HepG2 (cell line): ENCODE data around the gene KIRREL2. TPM values are rescaled to one million over a fixed set of nuclear protein-coding genes. Genes with fewer than 3 reads are reported as not detected.

Experiments
- DMTF1 ChIP-seq: sonication (generic); formaldehyde crosslinking; IDR thresholded peaks from 2 replicates; pipeline ENCODE4 v1.4.0; 2020; ENCODE audit warnings: mild to moderate bottlenecking, missing genetic modification reagents
- IRF9 ChIP-seq: sonication (generic); formaldehyde crosslinking; IDR thresholded peaks from 2 replicates; pipeline ENCODE4 v1.8.0; 2022; ENCODE audit warnings: missing genetic modification reagents, mild to moderate bottlenecking, borderline replicate concordance
- NCOA5 ChIP-seq: sonication (generic); formaldehyde crosslinking; IDR thresholded peaks from 2 replicates; pipeline ENCODE4 v1.4.0; 2020; ENCODE audit warnings: missing genetic modification reagents
- NFE2L1 ChIP-seq: sonication (generic); formaldehyde crosslinking; IDR thresholded peaks from 2 replicates; pipeline ENCODE4 v1.4.0; 2020; ENCODE audit warnings: missing genetic modification reagents, mild to moderate bottlenecking, borderline replicate concordance
- NR1H2 ChIP-seq: sonication (generic); formaldehyde crosslinking; IDR thresholded peaks from 2 replicates; pipeline ENCODE4 v1.8.1; 2022; ENCODE audit warnings: low read depth, missing genetic modification reagents, borderline replicate concordance
- SP2 ChIP-seq: sonication (generic); formaldehyde crosslinking; IDR thresholded peaks from 2 replicates; pipeline ENCODE4 v1.5.1; 2020; ENCODE audit warnings: mild to moderate bottlenecking, missing genetic modification reagents
- SRSF9 ChIP-seq: fragments of 200-400 bp; formaldehyde crosslinking; IDR thresholded peaks from 2 replicates; pipeline ENCODE4 v1.6.1; 2018; ENCODE audit warnings: borderline replicate concordance, mild to moderate bottlenecking, low read depth, low read length; ENCODE audit not compliant: insufficient read depth, poor library complexity, severe bottlenecking
- ZNF234 ChIP-seq: sonication (generic); formaldehyde crosslinking; conservative IDR thresholded peaks from 2 replicates; pipeline ENCODE4 v1.5.1; 2020; ENCODE audit warnings: mild to moderate bottlenecking, missing genetic modification reagents
- ZNF3 ChIP-seq: IDR thresholded peaks from 2 replicates; pipeline ENCODE4 v1.7.0; 2017; ENCODE audit warnings: inconsistent platforms
- ZNF333 ChIP-seq: sonication (generic); formaldehyde crosslinking; IDR thresholded peaks from 2 replicates; pipeline ENCODE4 v1.4.0; 2020; ENCODE audit warnings: mild to moderate bottlenecking, missing genetic modification reagents, borderline replicate concordance
- ZNF337 ChIP-seq: sonication (generic); formaldehyde crosslinking; IDR thresholded peaks from 2 replicates; pipeline ENCODE4 v1.5.1; 2020; ENCODE audit warnings: missing genetic modification reagents, low read depth, mild to moderate bottlenecking, borderline replicate concordance
- ZNF407 ChIP-seq: sonication (generic); formaldehyde crosslinking; IDR thresholded peaks from one replicate; pipeline ENCODE4 v1.5.1; 2020; ENCODE audit warnings: mild to moderate bottlenecking, missing genetic modification reagents; ENCODE audit errors: not compliant biosample characterization
- polyA plus RNA-seq, 8 experiments: library from polyadenylated mRNA; depleted of rRNA in 3 of 8; stranded (reverse) in 7 of 8; unstranded in 1 of 8; fragments of >200 nt; fragmentation: Illumina TruSeq in 4 of 8; extraction: Trizol in 4 of 8; gene quantifications; 2 replicates each; pipeline versions ENCODE4 v1.2.1 to v1.2.3, GENCODE V29; 2011 to 2016; ENCODE audit warnings: low read depth in 4 of 8, missing spikeins in 1 of 8, mixed read lengths in 1 of 8; ENCODE audit not compliant: insufficient read depth in 1 of 8
- total RNA-seq, 5 experiments: library from RNA; depleted of rRNA; stranded (reverse); fragments of >200 nt; fragmentation: Illumina TruSeq; extraction: Trizol; gene quantifications; 2 replicates each; pipeline ENCODE4 v1.2.3, GENCODE V29; 2016; ENCODE audit warnings: low read depth in 1 of 5
- TF ChIP-seq, protein P1 (sequence below): sonication (generic); formaldehyde crosslinking; IDR thresholded peaks from 2 replicates; pipeline ENCODE4 v1.8.0; 2022; ENCODE audit warnings: missing genetic modification reagents, mild to moderate bottlenecking, inconsistent platforms, borderline replicate concordance
- TF ChIP-seq, protein P2 (sequence below): sonication (generic); IDR thresholded peaks from 2 replicates; pipeline ENCODE4 v1.6.1; 2016; ENCODE audit warnings: low read depth, borderline replicate concordance

The KIRREL2 gene
- total and polyA plus RNA-seq, 2 of the 13 experiments (the other 11 are each of a cell fraction or from before 2014, with no cell fraction given): 0.18 to 2.4 TPM

DNA sequence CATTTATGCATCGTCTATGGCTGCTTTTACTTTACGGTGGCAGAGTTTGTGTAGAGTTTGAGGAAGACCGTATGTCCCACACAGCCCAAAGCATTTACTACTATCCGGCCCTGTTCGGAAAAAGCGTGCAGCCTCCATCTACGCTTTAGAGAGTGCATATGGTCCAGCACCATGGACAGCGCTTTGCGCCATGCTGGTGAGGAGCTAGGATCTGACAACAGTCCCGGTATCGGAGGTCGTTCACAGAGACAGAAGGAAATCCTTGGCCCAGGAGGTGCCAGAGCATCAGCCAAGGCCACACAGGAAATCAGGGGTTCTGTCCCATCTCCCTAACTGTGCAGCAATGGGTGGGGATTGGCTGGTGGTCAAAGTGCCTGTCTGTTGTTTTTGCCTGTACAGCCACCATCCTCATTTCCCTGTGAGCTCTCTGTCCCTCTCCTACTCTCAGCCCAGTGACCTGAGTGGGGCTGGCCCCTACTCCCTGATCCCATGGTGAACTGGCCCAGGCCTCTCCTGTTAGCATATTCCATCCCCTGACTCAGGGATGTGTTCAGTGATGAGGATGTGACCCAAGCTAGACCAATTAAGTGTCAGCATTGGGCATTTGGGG lies 27.9 kb upstream of the KIRREL2 start (continued):
- TF ChIP-seq SP2 (CRISPR knock-in tag): no peak
- no peak for TF ChIP-seq DMTF1 (CRISPR knock-in tag)
- TF ChIP-seq ZNF407: peak; percentile 94
- TF ChIP-seq, protein P1, sequence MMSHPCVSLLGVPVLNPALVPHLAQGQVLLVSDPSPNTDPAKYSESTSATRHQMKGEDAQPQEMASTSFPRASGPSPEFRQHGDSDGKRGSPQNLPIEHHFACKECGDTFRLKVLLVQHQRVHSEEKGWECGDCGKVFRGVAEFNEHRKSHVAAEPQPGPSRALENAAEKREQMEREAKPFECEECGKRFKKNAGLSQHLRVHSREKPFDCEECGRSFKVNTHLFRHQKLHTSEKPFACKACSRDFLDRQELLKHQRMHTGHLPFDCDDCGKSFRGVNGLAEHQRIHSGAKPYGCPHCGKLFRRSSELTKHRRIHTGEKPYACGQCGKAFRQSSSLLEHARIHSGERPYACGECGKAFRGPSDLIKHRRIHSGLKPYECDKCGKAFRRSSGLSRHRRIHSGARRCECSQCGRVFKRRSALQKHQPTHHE (CRISPR knock-in tag): no peak
- TF ChIP-seq, protein P2, sequence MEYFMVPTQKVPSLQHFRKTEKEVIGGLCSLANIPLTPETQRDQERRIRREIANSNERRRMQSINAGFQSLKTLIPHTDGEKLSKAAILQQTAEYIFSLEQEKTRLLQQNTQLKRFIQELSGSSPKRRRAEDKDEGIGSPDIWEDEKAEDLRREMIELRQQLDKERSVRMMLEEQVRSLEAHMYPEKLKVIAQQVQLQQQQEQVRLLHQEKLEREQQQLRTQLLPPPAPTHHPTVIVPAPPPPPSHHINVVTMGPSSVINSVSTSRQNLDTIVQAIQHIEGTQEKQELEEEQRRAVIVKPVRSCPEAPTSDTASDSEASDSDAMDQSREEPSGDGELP: no peak
- no peak for TF ChIP-seq SRSF9
- TF ChIP-seq NCOA5 (CRISPR knock-in tag): no peak
- TF ChIP-seq NFE2L1: peak; percentile 79; the same call in 1 of the 2 replicates
- peak; percentile 54; the same call in 1 of the 2 replicates for TF ChIP-seq ZNF333 (CRISPR knock-in tag)
- peak; percentile 78; the same call in 1 of the 2 replicates for TF ChIP-seq ZNF3 (CRISPR knock-in tag)
- peak; percentile 66; the same call in 1 of the 2 replicates for TF ChIP-seq ZNF337 (CRISPR knock-in tag)
- peak; percentile 92 for TF ChIP-seq IRF9 (CRISPR knock-in tag)
- TF ChIP-seq ZNF234 (CRISPR knock-in tag): no peak
- peak; percentile 86; the same call in 1 of the 2 replicates for TF ChIP-seq NR1H2 (CRISPR knock-in tag)
